K562 treated with DMSO at 1 percent for 48 hours (cell line): ENCODE data around the gene CHIT1. TPM values are rescaled to one million over a fixed set of nuclear protein-coding genes. Genes with fewer than 3 reads are reported as not detected.

Experiments used
- total RNA-seq: library from RNA; unstranded; fragments of 300-600 nt; gene quantifications from 2 replicates; pipeline ENCODE4 v1.2.3, GENCODE V29; 2022; ENCODE audit warnings: low replicate concordance; ENCODE audit errors: extremely low read depth

CHIT1 gene
- total RNA-seq = not detected in 2 replicates

GRCh38 chr1:203229471-203230135 is at the start of gene CHIT1:
TSS of gene CHIT1 (minus strand) at chr1:203229673. CDS start at chr1:203229636, 37 bp downstream.

GRCh38 chr1:203186446-203187303 is 42.8 kb downstream of the CHIT1 start, which contains the start of gene CHI3L1:
TSS of gene CHI3L1 (minus strand) at chr1:203186704. CDS start at chr1:203186623, 81 bp downstream.

GRCh38 chr1:203175237-203175826 is 54.1 kb downstream of the CHIT1 start, which contains the start of gene MYBPH:
TSS of gene MYBPH (minus strand) at chr1:203175826. CDS start at chr1:203175755, 71 bp downstream.

Other genes starting within 250 kb of the CHIT1 start
- gene TMEM183A, start 222.3 kb downstream of the CHIT1 start, total RNA-seq = not detected in 2 replicates
- not detected in 2 replicates for gene PPFIA4, start 203.2 kb downstream of the CHIT1 start, total RNA-seq
- not detected in 2 replicates for gene MYOG, start 143.7 kb downstream of the CHIT1 start, total RNA-seq
- gene ADORA1, start 101.9 kb downstream of the CHIT1 start, total RNA-seq = not detected in 2 replicates
- not detected in 2 replicates for gene MYBPH, start 53.8 kb downstream of the CHIT1 start, total RNA-seq
- not detected in 2 replicates for gene CHI3L1, start 43.0 kb downstream of the CHIT1 start, total RNA-seq
- not detected in 2 replicates for gene BTG2, start 75.8 kb upstream of the CHIT1 start, total RNA-seq
- gene FMOD, start 121.4 kb upstream of the CHIT1 start, total RNA-seq = not detected in 2 replicates
- not detected in 2 replicates for gene PRELP, start 246.1 kb upstream of the CHIT1 start, total RNA-seq